H9 (cell line): ENCODE data around the gene KIAA1958. TPM values are rescaled to one million over a fixed set of nuclear protein-coding genes. Genes with fewer than 3 reads are reported as not detected.

Source experiments
- DNase-seq: peaks from one replicate; pipeline ENCODE4 v3.0.0-alpha.2; 2017
- H2AFZ ChIP-seq: one replicate; pipeline ENCODE4 v1.6.1; 2013; ENCODE audit warnings: mild to moderate bottlenecking, low read length, control low read depth, moderate library complexity
- H2AK5ac ChIP-seq: 2 replicates; pipeline ENCODE4 v1.6.1; 2013; ENCODE audit warnings: low read length, control low read depth, mixed read lengths; ENCODE audit not compliant: insufficient read length
- H2BK120ac ChIP-seq: one replicate; pipeline ENCODE4 v1.6.1; 2013; ENCODE audit warnings: low read depth, mild to moderate bottlenecking, low read length, control low read depth, inconsistent platforms; ENCODE audit not compliant: poor library complexity, severe bottlenecking
- H2BK12ac ChIP-seq: 2 replicates; pipeline ENCODE4 v1.6.1; 2013; ENCODE audit warnings: low read length, control low read depth, mixed read lengths, low read depth; ENCODE audit not compliant: insufficient read length
- H2BK15ac ChIP-seq: 2 replicates; pipeline ENCODE4 v1.6.1; 2013; ENCODE audit warnings: low read depth, low read length, control low read depth
- H2BK20ac ChIP-seq: one replicate; pipeline ENCODE4 v1.6.1; 2013; ENCODE audit warnings: low read depth, mild to moderate bottlenecking, low read length, control low read depth, inconsistent platforms; ENCODE audit not compliant: poor library complexity, severe bottlenecking
- H2BK5ac ChIP-seq: 2 replicates; pipeline ENCODE4 v1.6.1; 2013; ENCODE audit warnings: low read length, control low read depth, mixed read lengths; ENCODE audit not compliant: insufficient read length
- H3K14ac ChIP-seq: 2 replicates; pipeline ENCODE4 v1.6.1; 2013; ENCODE audit warnings: low read length, control low read depth; ENCODE audit not compliant: insufficient read depth
- H3K18ac ChIP-seq: 2 replicates; pipeline ENCODE4 v1.6.1; 2013; ENCODE audit warnings: low read depth, mild to moderate bottlenecking, mixed read lengths, low read length, control low read depth; ENCODE audit not compliant: insufficient read length
- H3K23ac ChIP-seq: 2 replicates; pipeline ENCODE4 v1.6.1; 2013; ENCODE audit warnings: low read length, control low read depth, mixed read lengths, low read depth; ENCODE audit not compliant: insufficient read length
- H3K23me2 ChIP-seq: 2 replicates; pipeline ENCODE4 v1.6.1; 2013; ENCODE audit warnings: low read depth, mild to moderate bottlenecking, mixed read lengths, low read length, control low read depth; ENCODE audit not compliant: insufficient read length, poor library complexity, severe bottlenecking
- H3K27ac ChIP-seq: 2 replicates; pipeline ENCODE4 v1.5.1; 2013; ENCODE audit warnings: low read length, control low read depth, mixed read lengths, low read depth; ENCODE audit not compliant: insufficient read length
- H3K27me3 ChIP-seq: 2 replicates; pipeline ENCODE4 v1.6.1; 2013; ENCODE audit warnings: low read length, control low read depth, inconsistent platforms; ENCODE audit not compliant: insufficient read depth
- H3K4ac ChIP-seq: 2 replicates; pipeline ENCODE4 v1.6.1; 2013; ENCODE audit warnings: low read depth, mild to moderate bottlenecking, control low read depth, inconsistent platforms, low read length, moderate library complexity
- H3K4me1 ChIP-seq: 2 replicates; pipeline ENCODE4 v1.6.1; 2013; ENCODE audit warnings: low read length, control low read depth, inconsistent platforms; ENCODE audit not compliant: insufficient read depth
- H3K4me2 ChIP-seq: 2 replicates; pipeline ENCODE4 v1.6.1; 2013; ENCODE audit warnings: low read length, control low read depth, mixed read lengths; ENCODE audit not compliant: insufficient read length, insufficient read depth
- H3K56ac ChIP-seq: 2 replicates; pipeline ENCODE4 v1.6.1; 2013; ENCODE audit warnings: low read depth, mild to moderate bottlenecking, mixed read lengths, low read length, control low read depth; ENCODE audit not compliant: insufficient read length
- H3K79me1 ChIP-seq: 2 replicates; pipeline ENCODE4 v1.6.1; 2013; ENCODE audit warnings: low read depth, mild to moderate bottlenecking, moderate library complexity, low read length, control low read depth, inconsistent platforms; ENCODE audit not compliant: insufficient read depth, poor library complexity, severe bottlenecking
- H3K79me2 ChIP-seq: 2 replicates; pipeline ENCODE4 v1.6.1; 2013; ENCODE audit warnings: low read length, control low read depth, inconsistent platforms; ENCODE audit not compliant: insufficient read depth
- H3K9ac ChIP-seq: 2 replicates; pipeline ENCODE4 v1.6.1; 2013; ENCODE audit warnings: low read length, control low read depth, mixed read lengths; ENCODE audit not compliant: insufficient read length; ENCODE audit errors: extremely low read depth
- H3K9me3 ChIP-seq: one replicate; pipeline ENCODE4 v1.6.1; 2013; ENCODE audit warnings: low read depth, low read length, inconsistent platforms; ENCODE audit not compliant: control insufficient read depth
- H3T11ph ChIP-seq: one replicate; pipeline ENCODE4 v1.6.1; 2013; ENCODE audit warnings: mild to moderate bottlenecking, low read length, control low read depth, inconsistent platforms
- H4K20me1 ChIP-seq: one replicate; pipeline ENCODE4 v1.6.1; 2013; ENCODE audit not compliant: control insufficient read depth, insufficient read length, insufficient read depth
- H4K5ac ChIP-seq: 2 replicates; pipeline ENCODE4 v1.6.1; 2013; ENCODE audit warnings: low read depth, mild to moderate bottlenecking, mixed read lengths, low read length, control low read depth; ENCODE audit not compliant: insufficient read length
- H4K8ac ChIP-seq: replicated peaks from 2 replicates; pipeline ENCODE4 v1.6.1; 2013; ENCODE audit warnings: low read length, control low read depth, mixed read lengths, low read depth; ENCODE audit not compliant: insufficient read length
- H4K91ac ChIP-seq: 2 replicates; pipeline ENCODE4 v1.6.1; 2013; ENCODE audit warnings: low read depth, mild to moderate bottlenecking, moderate library complexity, mixed read lengths, low read length, control low read depth; ENCODE audit not compliant: insufficient read length
- H3K27ac Mint-ChIP-seq, 3 experiments: 2 replicates in 2 of 3; 3 replicates in 1 of 3; pipeline ENCODE4 v1.8.0; 2020 to 2021; ENCODE audit warnings: mixed read lengths in 3 of 3, mild to moderate bottlenecking in 1 of 3, moderate library complexity in 1 of 3
- H3K27me3 Mint-ChIP-seq: 2 replicates; pipeline ENCODE4 v1.8.0; 2021; ENCODE audit warnings: low read depth, mild to moderate bottlenecking, moderate library complexity, mixed read lengths
- H3K36me3 Mint-ChIP-seq, 3 experiments: 2 replicates in 2 of 3; 3 replicates in 1 of 3; pipeline ENCODE4 v1.8.0; 2020 to 2021; ENCODE audit warnings: low read depth in 3 of 3, mixed read lengths in 3 of 3; ENCODE audit not compliant: insufficient read depth in 1 of 3
- H3K4me1 Mint-ChIP-seq, 2 experiments: 2 replicates each; pipeline ENCODE4 v1.8.0; 2020; ENCODE audit warnings: mixed read lengths in 2 of 2
- H3K4me3 Mint-ChIP-seq, 2 experiments: 2 replicates in 1 of 2; 3 replicates in 1 of 2; pipeline ENCODE4 v1.8.0; 2020 to 2021; ENCODE audit warnings: mild to moderate bottlenecking in 2 of 2, mixed read lengths in 2 of 2, moderate library complexity in 1 of 2
- H3K9me3 Mint-ChIP-seq, 2 experiments: 2 replicates in 1 of 2; 3 replicates in 1 of 2; pipeline ENCODE4 v1.8.0; 2020; ENCODE audit warnings: mild to moderate bottlenecking in 2 of 2, mixed read lengths in 2 of 2, moderate library complexity in 1 of 2
- CTCF ChIP-seq: fragments of 200-600 bp; sonication (generic); conservative IDR thresholded peaks from 3 replicates; pipeline ENCODE4 v1.8.0; 2021; ENCODE audit warnings: antibody characterized with exemption, mild to moderate bottlenecking
- WGBS: extraction: QIAGEN DNeasy Blood & Tissue Kit; methylation state at CpG from one replicate; pipeline ENCODE4 v1.1.7; 2013; ENCODE audit warnings: missing lambda C conversion rate, low lambda C conversion rate, mixed read lengths; ENCODE audit not compliant: insufficient read length; ENCODE audit errors: extremely low coverage; 5-methylcytosine and 5-hydroxymethylcytosine counted together
- total RNA-seq: library from RNA; stranded (reverse); gene quantifications from 2 replicates; pipeline ENCODE4 v1.2.1, GENCODE V29; 2021

Gene KIAA1958
- total RNA-seq, 1 experiment from 2014 or later = 34.0 TPM

- Histone ChIP-seq H3K9ac (no peak overlapping the region), H4K91ac (no peak overlapping the region), H3T11ph (no peak overlapping the region), H3K27me3 (no peaks in the 10 kb centered on the region), H3K14ac (no peak overlapping the region), H2BK120ac (no peak overlapping the region), H3K4me1 (peaks cover 2% of the 10 kb centered on the region; the same call in 1 of the 2 replicates), H4K8ac (no peak overlapping the region), H3K79me2 (no peaks in the 10 kb centered on the region), H2AFZ (no peak overlapping the region), H2BK15ac (no peak overlapping the region), H2BK5ac (no peak overlapping the region), H2BK20ac (no peak overlapping the region), H3K79me1 (no peaks in the 10 kb centered on the region), H3K4ac (no peak overlapping the region), H3K23ac (no peak overlapping the region), H2BK12ac (no peak overlapping the region), H3K23me2 (no peaks in the 10 kb centered on the region), H2AK5ac (no peak overlapping the region), H3K9me3 (no peaks in the 10 kb centered on the region), H4K20me1 (no peaks in the 10 kb centered on the region), H3K56ac (no peak overlapping the region), H4K5ac (no peak overlapping the region), H3K18ac (no peak overlapping the region), H3K4me2 (no peak overlapping the region), H3K27ac (no peak overlapping the region)
- Mint-ChIP-seq H3K27me3 (no peaks in the 10 kb centered on the region), H3K9me3 (no peaks in the 10 kb centered on the region), H3K4me3 (no peak overlapping the region), H3K27ac (peak overlapping the region in 2 of 3 experiments; percentile 16 to 19; a peak in 1 of 7 replicates), H3K36me3 (peaks cover 0 to 4% (median 0%) of the 10 kb centered on the region in 3 experiments; a peak in 2 of 7 replicates), H3K4me1 (peaks cover 13 to 14% of the 10 kb centered on the region in 2 experiments)
- TF ChIP-seq CTCF = no peak
- WGBS = no CpG with 5 or more reads among the region's 7 CpGs
- no peak for DNase-seq
These were observed 138.4 kb downstream of the KIAA1958 start for GRCh38 chr9:112624711-112625707.
